Upper lobe of left lung (tissue), 6 donors: Measurements from ENCODE around the gene OCIAD1. TPM values are rescaled to one million over a fixed set of nuclear protein-coding genes. Genes with fewer than 3 reads are reported as not detected.

ENCODE experiments used
- ATAC-seq, 2 donors: fragments of 200-7000 bp; cut with Tn5 transposase; one replicate each; pipeline ENCODE4 v1.9.1; 2022; ENCODE audit warnings: mild to moderate bottlenecking in 2 of 2, moderate library complexity in 2 of 2; ENCODE audit not compliant: low FRiP score in 2 of 2
- DNase-seq, 2 donors: peaks; one replicate each; pipeline ENCODE4 v3.0.0-alpha.2; 2019 to 2020
- H3K27ac ChIP-seq, 4 donors: fragments of 200-600 bp; sonication (generic); one replicate each; pipeline ENCODE4 v1.5.1; 2016 to 2019
- H3K27me3 ChIP-seq, 4 donors: fragments of 200-600 bp; sonication (generic); one replicate each; pipeline ENCODE4 v1.5.1; 2017 to 2019
- H3K36me3 ChIP-seq, 4 donors: fragments of 200-600 bp; sonication (generic); one replicate each; pipeline ENCODE4 v1.5.1; 2016 to 2019
- H3K4me1 ChIP-seq, 4 donors: fragments of 200-600 bp; sonication (generic); one replicate each; pipeline ENCODE4 v1.5.1; 2018 to 2019
- H3K4me3 ChIP-seq, 4 donors: fragments of 200-600 bp; sonication (generic); one replicate each; pipeline ENCODE4 v1.5.1; 2017 to 2019; ENCODE audit warnings: mild to moderate bottlenecking in 2 of 4, moderate library complexity in 1 of 4
- H3K9me3 ChIP-seq, 4 donors: fragments of 200-600 bp; sonication (generic); one replicate each; pipeline ENCODE4 v1.5.1; 2018 to 2019
- EP300 ChIP-seq, 4 donors: sonication (generic); formaldehyde crosslinking; IDR thresholded peaks; one replicate each; pipeline ENCODE4 v1.5.1; 2017; ENCODE audit warnings: antibody characterized with exemption in 4 of 4, control low read depth in 2 of 4
- POLR2A ChIP-seq, 4 donors: fragments of 450-650 bp; IDR thresholded peaks; one replicate each; pipeline ENCODE4 v1.5.1; 2016 to 2017; ENCODE audit warnings: antibody characterized with exemption in 4 of 4, mild to moderate bottlenecking in 2 of 4
- POLR2AphosphoS5 ChIP-seq, 2 donors: sonication (generic); formaldehyde crosslinking; IDR thresholded peaks; one replicate each; pipeline ENCODE4 v1.5.1; 2017; ENCODE audit warnings: antibody characterized with exemption in 2 of 2
- WGBS, 2 donors: methylation state at CpG; one replicate each; pipeline ENCODE4 v1.1.5; 2017 to 2018; 5-methylcytosine and 5-hydroxymethylcytosine counted together
- total RNA-seq, 6 donors: library from RNA; depleted of rRNA in 4 of 6; stranded (reverse); fragments of >200 nt in 4 of 6; gene quantifications; one replicate each; pipeline versions ENCODE4 v1.1.0 to v1.2.1, GENCODE V29; 2016 to 2021
- TF ChIP-seq, protein P1 (sequence below), 6 experiments: fragments of 450-650 bp in 4 of 6; fragments of 200-600 bp in 2 of 6; sonication (generic) in 2 of 6; IDR thresholded peaks; one replicate each; pipeline ENCODE4 v1.5.1; 2016 to 2019; ENCODE audit warnings: antibody characterized with exemption in 6 of 6
- donor health status: DM: no; HTN: no; CAD: no; lungs with moderate emphysema.
- donor health status: DM: no; HTN: yes; CAD: no; lungs with severe emphysema.

The OCIAD1 gene
- total RNA-seq, 6 donors from 2014 or later = 31.5 to 104 (median 82.9) TPM

GRCh38 chr4:48853604-48854394 is 22.9 kb downstream of the OCIAD1 start:
- Histone ChIP-seq H3K9me3 (no peaks in the 10 kb centered on the region), H3K4me1 (no peaks in the 10 kb centered on the region), H3K36me3 (peaks cover 9 to 78% (median 19%) of the 10 kb centered on the region in 4 donors), H3K4me3 (no peak overlapping the region), H3K27me3 (no peaks in the 10 kb centered on the region), H3K27ac (no peak overlapping the region)
- WGBS, 2 donors = 93 to 95% methylated on average over 4 of the region's 4 CpGs
- ATAC-seq = no peak
- no peak for DNase-seq
- TF ChIP-seq POLR2A (IDR thresholded peaks at IDR 0.05) = no peak
- no peak for TF ChIP-seq EP300 (IDR thresholded peaks at IDR 0.05)
- TF ChIP-seq POLR2AphosphoS5 (IDR thresholded peaks at IDR 0.05) = no peak
- TF ChIP-seq, protein P1, sequence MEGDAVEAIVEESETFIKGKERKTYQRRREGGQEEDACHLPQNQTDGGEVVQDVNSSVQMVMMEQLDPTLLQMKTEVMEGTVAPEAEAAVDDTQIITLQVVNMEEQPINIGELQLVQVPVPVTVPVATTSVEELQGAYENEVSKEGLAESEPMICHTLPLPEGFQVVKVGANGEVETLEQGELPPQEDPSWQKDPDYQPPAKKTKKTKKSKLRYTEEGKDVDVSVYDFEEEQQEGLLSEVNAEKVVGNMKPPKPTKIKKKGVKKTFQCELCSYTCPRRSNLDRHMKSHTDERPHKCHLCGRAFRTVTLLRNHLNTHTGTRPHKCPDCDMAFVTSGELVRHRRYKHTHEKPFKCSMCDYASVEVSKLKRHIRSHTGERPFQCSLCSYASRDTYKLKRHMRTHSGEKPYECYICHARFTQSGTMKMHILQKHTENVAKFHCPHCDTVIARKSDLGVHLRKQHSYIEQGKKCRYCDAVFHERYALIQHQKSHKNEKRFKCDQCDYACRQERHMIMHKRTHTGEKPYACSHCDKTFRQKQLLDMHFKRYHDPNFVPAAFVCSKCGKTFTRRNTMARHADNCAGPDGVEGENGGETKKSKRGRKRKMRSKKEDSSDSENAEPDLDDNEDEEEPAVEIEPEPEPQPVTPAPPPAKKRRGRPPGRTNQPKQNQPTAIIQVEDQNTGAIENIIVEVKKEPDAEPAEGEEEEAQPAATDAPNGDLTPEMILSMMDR (IDR thresholded peaks at IDR 0.05) = no peak

- Histone ChIP-seq H3K36me3 (peaks cover 9 to 78% (median 20%) of the 10 kb centered on the region in 4 donors), H3K4me1 (no peaks in the 10 kb centered on the region), H3K27ac (no peak overlapping the region), H3K27me3 (no peaks in the 10 kb centered on the region), H3K9me3 (no peaks in the 10 kb centered on the region), H3K4me3 (no peak overlapping the region)
- no peak for DNase-seq
- TF ChIP-seq, protein P1 (IDR thresholded peaks at IDR 0.05) = no peak
- no peak for TF ChIP-seq POLR2A (IDR thresholded peaks at IDR 0.05)
- no peak for TF ChIP-seq POLR2AphosphoS5 (IDR thresholded peaks at IDR 0.05)
- TF ChIP-seq EP300 (IDR thresholded peaks at IDR 0.05) = no peak
- WGBS, 2 donors = 94 to 100% methylated on average over 1 of the region's 1 CpG
- no peak for ATAC-seq
Observed at GRCh38 chr4:48854395-48854683, 23.5 kb downstream of the OCIAD1 start.

- Histone ChIP-seq H3K36me3 (peaks cover 9 to 80% (median 22%) of the 10 kb centered on the region in 4 donors), H3K4me1 (no peaks in the 10 kb centered on the region), H3K4me3 (no peak overlapping the region), H3K27ac (no peak overlapping the region), H3K9me3 (no peaks in the 10 kb centered on the region), H3K27me3 (no peaks in the 10 kb centered on the region)
- no peak for DNase-seq
- no peak for ATAC-seq
- no peak for TF ChIP-seq EP300 (IDR thresholded peaks at IDR 0.05)
- TF ChIP-seq, protein P1 (IDR thresholded peaks at IDR 0.05) = no peak
- no peak for TF ChIP-seq POLR2AphosphoS5 (IDR thresholded peaks at IDR 0.05)
- TF ChIP-seq POLR2A (IDR thresholded peaks at IDR 0.05) = no peak
- 81% methylated on average over 2 of the region's 2 CpGs for WGBS, 2 donors
Observed at GRCh38 chr4:48854982-48855381, 24.1 kb downstream of the OCIAD1 start.

GRCh38 chr4:48858130-48858529 is 27.2 kb downstream of the OCIAD1 start:
- no peak for TF ChIP-seq EP300 (IDR thresholded peaks at IDR 0.05)
- TF ChIP-seq POLR2A (IDR thresholded peaks at IDR 0.05) = no peak
- no peak for TF ChIP-seq POLR2AphosphoS5 (IDR thresholded peaks at IDR 0.05)
- TF ChIP-seq, protein P1 (IDR thresholded peaks at IDR 0.05) = no peak
- Histone ChIP-seq H3K27me3 (no peaks in the 10 kb centered on the region), H3K27ac (no peak overlapping the region), H3K4me3 (no peak overlapping the region), H3K9me3 (no peaks in the 10 kb centered on the region), H3K36me3 (peaks cover 4 to 67% (median 25%) of the 10 kb centered on the region in 4 donors), H3K4me1 (no peaks in the 10 kb centered on the region)
- ATAC-seq (no peak), DNase-seq (no peak)
- WGBS, 2 donors = 74 to 84% methylated on average over 7 of the region's 7 CpGs

DNA sequence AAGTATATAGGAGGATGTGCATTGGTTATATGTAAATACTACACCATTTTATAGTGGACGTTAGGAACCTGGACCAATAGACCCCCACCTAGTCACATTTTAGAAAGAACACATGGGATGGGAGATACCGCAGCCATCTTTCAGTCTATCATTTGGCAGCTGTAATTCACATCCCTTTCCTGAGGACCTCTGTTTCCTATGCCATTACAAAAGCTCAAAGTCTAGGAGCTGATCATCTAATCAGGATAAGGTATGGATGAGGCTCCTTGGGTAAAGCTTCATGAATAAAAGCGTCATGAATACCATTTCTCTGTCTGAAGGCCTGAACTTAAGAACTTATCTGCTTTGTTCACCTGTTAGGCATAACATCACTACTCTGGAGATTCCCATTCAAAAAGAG is 31.1 kb downstream of the OCIAD1 start:
- peaks cover 4 to 43% (median 22%) of the 10 kb centered on the region in 4 donors for H3K36me3 ChIP-seq
- no peak for ATAC-seq
- 89 to 91% methylated on average over 3 of the region's 3 CpGs for WGBS, 2 donors

More for the DNA sequence above, 31.1 kb downstream of the OCIAD1 start:
- Histone ChIP-seq H3K4me1 (no peaks in the 10 kb centered on the region), H3K4me3 (no peak overlapping the region), H3K27me3 (no peaks in the 10 kb centered on the region), H3K9me3 (no peaks in the 10 kb centered on the region), H3K27ac (no peak overlapping the region)
- no peak for TF ChIP-seq POLR2A (IDR thresholded peaks at IDR 0.05)
- TF ChIP-seq, protein P1 (IDR thresholded peaks at IDR 0.05) = no peak
- TF ChIP-seq POLR2AphosphoS5 (IDR thresholded peaks at IDR 0.05) = no peak
- TF ChIP-seq EP300 (IDR thresholded peaks at IDR 0.05) = no peak
- DNase-seq = no peak
